GM19467 (cell line): ENCODE data around the gene TSHR.
"Not testable (repeated sequence)": the region's sequence is repeated elsewhere in the genome, so short reads cannot be mapped to it uniquely, and the experiment has no call there.

Experiments
- ATAC-seq: cut with Tn5 transposase; IDR thresholded peaks from one replicate; pipeline ENCODE4 v1.9.1; 2021; ENCODE audit warnings: mild to moderate bottlenecking, moderate library complexity; ENCODE audit not compliant: unreplicated experiment

TSHR gene

DNA sequence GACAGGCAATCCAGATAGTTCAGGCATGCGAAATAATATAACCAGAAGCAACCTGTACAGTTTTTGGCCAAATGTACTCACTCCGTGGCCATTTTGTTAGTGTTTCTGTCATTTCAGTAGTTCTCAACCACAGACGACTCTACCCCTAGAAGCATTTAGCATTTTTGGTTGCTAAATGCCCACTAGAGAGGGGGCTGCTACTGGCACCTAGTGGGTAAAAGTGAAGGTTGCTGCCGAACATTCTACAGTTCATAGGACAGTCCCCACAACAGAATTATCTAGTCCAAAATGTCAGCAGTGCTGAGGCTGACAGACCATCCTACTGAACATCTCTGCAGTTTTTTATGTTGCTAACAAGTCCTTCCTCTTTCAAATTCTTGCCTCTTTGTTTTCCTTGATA, 107.4 kb downstream of the TSHR start:
- no peak for ATAC-seq

DNA sequence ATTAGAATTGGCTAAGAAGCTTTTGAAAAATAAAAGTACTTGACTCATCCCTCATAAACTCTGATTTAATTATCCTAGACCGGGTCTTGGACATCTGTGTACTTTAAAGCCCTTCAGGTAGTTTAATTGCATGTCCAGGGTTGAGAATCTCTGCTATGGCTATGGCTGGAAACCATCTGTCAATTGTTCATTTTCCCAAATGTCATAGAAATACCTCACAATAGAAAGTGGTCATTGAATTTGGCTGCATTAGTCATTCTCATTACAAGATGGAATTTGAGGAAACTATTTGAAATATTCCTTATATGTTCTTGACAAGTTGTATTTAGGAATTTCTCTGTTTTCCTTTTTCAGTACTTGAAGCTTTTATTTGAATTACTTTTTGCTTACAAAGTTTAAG, 111.3 kb downstream of the TSHR start:
- no peak for ATAC-seq

DNA sequence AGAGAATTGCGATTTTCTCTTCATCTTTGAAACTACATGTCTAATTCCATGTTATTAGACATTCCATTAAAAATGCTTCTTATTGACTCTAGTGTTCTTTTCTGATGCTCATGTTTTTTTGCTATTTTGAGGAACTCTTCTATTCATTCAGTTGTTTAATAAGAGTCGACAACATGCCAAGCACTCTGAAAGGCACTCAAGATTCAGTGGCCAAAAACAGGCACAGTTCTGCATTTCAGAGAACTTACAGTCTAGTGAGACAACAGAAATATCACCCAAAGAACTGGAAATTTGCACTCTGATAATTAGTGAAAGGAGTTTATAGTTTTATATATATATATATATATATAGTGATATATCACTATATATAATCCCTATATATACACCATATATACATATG, 111.7 kb downstream of the TSHR start:
- ATAC-seq, result no peak

DNA sequence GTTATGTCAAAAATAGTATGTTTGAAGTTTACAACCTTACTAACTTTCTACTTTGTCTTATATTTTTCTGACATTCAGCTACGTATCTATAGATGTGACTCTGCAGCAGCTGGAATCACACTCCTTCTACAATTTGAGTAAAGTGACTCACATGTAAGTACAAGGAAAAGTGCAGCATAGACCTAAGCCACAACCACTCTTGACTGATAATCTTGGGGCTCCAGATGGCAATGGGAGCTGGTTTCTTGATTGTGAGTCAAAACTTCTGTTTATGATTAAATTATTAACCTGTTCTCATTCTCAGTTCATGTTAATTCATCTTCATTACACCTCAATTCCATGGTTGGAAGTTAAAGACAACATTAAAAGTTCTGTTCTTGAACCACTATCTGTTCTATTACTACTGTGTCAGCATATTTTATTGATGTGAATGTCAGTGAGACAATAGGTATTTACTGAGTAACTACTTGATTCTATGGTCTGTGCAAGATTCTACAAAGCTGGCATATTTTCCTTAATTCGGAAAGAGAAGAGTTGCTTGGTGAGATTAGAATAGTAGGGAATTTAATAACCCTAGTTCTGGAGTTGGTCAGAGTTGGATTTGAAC, 112.9 kb downstream of the TSHR start:
- no peak for ATAC-seq

DNA sequence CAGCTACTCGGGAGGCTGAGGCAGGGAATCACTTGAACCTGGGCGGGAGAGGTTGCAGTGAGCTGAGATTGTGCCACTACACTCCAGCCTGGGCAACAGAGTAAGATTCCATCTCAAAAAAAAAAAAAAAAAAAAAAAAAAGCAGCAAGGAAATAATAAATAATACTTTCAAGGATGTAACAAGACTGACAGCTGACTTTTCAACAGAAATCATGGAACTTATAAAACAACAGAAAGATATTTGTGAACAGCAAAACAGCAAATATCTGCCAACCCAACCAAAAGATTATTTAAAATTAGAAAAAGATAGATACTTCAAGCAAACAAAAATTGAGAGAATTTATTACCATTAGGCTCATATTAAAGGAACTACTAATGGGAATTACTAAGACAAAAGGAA, 115.1 kb downstream of the TSHR start:
- ATAC-seq, result no peak

DNA sequence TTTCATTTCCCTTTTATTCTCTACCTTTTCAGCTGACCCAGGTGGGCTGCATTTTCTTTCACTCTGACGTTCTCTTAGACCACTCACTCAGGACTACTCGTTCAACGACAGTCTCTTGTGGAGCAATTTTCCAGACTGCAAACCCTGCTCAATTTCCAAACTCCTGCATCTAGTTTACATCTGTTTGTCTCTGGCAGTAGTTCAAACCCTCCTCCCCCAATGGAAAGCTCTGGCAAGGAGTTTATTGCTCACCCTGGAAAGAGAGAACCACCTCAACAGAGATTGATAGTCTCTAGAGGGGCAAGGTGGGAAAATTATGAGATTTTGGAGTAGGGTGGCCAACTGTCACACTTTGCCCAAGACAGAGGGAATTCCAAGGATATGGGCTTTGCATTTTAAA, 130.2 kb downstream of the TSHR start:
- ATAC-seq, result no peak

DNA sequence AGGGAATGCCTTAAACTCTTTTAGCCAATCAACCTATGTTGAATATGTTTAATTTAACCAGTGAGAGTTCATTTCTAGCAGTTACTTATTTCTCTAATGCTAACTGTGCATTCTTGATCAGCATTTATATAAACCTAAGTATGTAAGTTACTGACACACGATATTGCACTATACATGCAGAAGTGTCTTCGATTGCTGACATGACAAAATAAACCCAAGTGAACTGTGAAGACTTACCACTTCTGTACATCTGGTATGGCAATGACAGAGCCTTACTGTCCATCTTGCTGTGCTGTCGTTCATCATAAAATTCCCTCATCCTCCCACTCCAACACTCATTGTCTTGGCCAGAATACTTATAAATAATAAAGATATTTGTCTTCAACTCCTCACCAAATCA, 131.8 kb downstream of the TSHR start:
- ATAC-seq, result no peak

DNA sequence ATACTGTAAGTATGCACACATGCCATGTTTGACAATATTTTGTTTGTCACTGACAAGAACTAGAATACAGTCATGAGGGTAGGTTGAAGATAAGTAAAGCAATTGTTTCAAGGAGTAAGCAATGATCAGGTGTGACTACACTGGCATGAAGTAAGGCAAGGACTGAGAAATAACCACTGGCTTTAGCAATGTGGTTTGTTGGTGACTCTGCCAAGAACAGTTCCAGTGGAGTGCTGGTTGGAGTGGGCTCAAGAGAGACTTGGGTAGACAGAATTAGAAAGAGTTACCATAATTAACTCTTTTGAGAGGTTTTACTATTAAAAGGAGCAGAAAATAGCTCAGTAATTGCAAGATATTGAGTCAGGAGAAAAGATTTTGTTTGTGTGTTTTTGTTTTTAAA, 135.7 kb downstream of the TSHR start:
- no peak for ATAC-seq

DNA sequence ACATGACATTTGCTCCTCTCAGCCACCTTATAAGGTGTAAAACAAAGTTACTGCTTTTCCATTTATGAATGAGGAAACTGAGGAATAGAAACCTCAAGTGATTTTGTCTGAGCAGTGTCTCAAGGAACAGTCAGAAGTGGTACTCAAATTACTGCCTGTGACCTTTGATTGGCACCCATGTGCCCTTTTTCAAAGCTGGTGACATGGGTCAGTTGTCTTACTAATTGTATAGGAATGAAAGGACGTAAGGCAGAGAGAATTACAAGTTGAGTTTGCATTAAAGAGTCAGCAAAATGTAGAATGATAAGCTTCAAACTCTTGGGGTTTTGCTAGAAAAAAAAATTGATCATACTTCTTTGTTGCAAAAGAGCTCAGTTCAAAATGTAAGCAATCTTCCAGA, 136.2 kb downstream of the TSHR start:
- ATAC-seq, result no peak

DNA sequence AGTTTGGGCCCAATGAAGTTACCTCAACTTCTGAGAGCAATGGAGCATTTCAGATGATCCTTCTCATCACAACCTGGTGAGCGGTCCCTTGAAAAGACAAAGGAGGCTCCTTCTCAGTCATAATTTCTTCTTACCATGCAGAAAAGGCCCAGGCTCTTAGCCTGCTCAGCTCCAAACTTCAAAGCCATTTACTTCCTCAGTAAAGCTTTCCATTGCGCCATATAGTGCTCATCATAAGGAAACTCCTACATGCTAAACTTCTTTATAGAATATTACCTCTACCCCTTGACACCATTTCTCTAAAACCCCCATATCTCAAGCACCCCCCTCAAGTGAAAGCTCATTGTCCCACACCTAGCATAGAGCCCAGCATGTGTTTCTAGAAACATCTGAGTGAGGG, 138.2 kb downstream of the TSHR start:
- ATAC-seq, result no peak

DNA sequence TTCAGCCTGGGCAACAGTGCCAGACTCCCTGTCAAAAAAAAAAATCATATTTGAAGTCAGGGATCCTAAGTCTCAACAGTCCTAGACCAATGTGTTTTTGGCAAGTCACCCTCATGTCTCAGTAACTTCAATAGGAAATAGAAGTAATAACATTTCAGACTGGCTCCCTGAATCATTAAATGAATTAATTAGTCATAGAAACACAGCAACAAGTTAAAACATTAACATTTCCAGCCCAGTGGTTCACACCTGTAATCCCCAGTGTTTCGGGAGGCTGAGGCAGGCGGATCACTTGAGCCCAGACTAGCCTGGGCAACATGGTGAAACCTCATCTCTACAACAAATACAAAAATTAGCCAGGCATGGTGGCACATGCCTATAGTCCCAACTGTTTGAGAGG, 140.1 kb downstream of the TSHR start:
- no peak for ATAC-seq

DNA sequence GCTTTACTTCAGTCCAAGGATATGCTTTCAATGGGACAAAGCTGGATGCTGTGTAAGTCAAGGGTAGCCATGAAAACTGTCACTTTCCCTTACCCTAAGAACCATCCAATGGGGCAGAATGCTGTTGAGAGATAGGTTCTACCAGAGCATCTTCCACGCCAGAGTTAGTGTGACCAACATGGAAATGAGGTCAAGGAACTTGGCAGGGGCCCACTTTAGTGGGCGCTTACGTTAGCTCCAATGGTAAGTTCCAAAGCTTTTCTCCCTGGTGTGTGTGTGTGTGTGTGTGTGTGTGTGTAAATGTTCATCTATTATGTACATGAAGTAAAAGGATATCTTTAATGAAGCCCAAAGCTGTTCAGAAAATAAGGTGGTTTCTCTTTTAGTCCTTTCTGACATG, 141.2 kb downstream of the TSHR start:
- ATAC-seq, result no peak

DNA sequence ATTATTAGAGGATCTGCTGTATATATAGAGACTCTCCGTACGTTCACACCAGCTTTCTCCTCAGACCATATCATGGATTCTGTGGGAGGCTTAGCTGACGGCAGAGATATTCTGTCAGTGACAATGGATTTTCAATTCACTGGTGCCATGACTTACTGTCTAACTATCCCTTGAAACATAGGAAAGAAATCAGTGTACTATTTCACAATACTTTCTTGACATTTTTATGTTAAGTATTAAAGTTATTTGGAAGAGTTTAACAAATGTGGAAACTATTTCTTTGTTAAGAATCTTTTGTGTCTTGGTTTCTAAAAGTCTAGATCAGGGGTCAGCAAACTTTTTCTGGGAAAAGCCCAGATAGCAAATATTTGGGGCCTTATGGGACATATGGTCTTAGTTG, 146.8 kb downstream of the TSHR start:
- no peak for ATAC-seq

DNA sequence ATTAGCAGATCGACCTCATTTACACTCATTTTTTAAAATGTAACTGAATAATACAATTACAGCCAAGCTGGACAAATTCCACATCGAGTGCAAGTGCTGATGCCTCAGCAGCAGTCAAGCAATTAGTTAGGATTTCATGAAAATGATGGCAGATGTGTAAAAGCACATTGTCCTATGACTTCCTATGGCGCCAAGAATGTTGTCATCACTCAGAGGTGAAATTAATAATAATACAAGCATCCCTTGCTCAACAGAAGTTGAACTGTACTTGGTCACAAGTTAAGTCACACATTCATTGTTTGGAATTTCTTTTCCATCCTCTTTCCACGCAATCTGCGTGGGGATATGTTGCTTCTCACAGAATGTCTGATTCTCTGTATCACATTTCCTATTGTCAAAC, 148.0 kb downstream of the TSHR start:
- ATAC-seq, result no peak

DNA sequence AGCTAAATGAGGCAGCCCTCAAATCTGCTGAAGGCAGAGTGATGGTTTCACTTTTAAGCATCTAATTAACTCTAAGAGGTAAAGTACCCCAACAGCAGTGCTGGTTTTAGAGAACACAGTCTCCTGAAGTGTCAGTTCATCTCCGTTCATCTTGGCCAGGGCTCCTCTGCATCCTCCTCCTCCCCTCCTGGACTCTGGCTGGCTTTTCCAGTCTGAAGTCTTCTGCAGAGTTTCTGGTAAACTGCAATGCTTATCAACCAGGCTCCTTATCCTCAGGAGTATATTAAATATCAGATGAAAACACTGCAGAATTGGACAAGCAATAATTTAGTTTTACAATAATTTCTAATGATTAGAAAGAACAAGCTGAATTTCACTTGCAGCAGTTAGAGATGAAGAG, 150.0 kb downstream of the TSHR start:
- no peak for ATAC-seq

DNA sequence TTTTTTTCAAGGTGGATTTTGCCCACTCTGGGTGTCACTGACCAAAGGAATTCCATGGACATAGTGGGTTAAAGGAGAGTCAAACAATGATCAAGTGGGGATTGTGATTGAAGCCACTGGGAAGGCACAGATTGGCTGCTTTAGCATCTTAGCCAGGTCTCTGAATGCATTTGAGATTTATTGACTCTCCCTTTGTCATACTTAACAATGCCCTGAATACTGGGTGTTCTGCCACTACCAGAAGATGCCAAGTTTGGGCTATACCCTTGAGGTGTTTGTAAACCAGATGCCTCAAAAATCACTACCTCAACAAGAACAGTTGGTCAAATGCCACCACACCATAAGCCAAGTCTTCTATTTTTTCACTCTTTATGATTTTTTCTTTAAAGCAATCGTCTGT, 150.5 kb downstream of the TSHR start:
- ATAC-seq, result no peak

DNA sequence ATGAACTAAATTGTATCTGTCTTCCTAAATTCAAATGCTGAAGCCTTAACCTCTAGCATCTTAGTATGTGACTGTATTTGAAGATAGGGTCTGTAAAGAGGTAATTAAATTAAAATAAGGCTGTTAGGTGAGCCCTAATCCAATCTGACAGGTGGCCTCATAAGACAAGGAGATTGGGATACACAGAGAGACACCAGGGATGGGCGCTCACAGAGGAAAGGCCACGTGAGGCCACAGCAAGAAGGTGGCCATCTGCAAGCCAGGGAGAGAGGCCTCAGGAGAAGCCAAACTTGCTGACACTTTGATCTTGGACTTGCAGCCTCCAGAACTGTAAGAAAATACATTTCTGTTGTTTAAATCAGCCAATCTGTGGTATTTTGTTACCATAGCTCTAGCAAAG, 154.8 kb downstream of the TSHR start:
- ATAC-seq, result no peak

DNA sequence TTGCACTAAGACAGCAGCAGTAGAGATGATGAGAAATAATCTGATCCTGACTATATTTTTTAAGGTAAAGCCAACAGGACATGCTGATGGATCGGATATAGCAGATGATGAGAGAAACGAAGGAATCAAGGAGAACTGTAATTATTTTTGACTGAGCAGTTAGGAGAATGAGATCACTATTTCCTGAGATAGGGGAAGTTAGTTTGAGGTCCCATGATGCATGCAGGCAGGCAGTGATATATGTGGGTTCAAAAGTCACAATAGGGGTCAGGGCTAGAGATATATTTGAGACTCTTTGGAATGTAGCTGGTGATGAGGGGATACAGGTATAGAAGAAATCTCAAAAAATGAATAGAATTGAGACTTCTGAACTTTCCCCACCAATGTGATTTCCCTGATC, 157.8 kb downstream of the TSHR start:
- no peak for ATAC-seq

DNA sequence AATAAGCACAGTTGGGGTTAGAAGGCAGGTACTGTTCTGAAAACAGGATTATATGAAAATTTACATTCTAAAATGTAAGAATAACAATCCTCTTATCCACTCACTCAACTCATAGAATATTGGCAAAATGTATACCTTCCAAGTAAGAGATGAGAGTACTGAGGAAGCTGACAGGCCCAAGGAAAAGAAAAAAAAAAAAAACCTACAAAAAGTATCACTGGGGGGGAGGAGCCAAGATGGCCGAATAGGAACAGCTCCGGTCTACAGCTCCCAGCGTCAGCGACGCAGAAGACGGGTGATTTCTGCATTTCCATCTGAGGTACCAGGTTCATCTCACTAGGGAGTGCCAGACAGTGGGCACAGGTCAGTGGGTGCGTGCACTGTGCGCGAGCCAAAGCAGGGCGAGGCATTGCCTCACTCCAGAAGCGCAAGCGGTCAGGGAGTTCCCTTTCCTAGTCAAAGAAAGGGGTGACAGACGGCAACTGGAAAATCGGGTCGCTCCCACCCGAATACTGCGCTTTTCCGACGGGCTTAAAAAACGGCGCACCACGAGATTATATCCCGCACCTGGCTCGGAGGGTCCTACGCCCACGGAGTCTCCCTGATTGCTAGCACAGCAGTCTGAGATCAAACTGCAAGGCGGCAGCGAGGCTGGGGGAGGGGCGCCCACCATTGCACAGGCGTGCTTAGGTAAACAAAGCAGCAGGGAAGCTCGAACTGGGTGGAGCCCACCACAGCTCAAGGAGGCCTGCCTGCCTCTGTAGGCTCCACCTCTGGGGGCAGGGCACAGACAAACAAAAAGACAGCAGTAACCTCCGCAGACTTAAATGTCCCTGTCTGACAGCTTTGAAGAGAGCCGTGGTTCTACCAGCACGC, 158.8 kb downstream of the TSHR start:
- not testable (repeated sequence) for ATAC-seq

DNA sequence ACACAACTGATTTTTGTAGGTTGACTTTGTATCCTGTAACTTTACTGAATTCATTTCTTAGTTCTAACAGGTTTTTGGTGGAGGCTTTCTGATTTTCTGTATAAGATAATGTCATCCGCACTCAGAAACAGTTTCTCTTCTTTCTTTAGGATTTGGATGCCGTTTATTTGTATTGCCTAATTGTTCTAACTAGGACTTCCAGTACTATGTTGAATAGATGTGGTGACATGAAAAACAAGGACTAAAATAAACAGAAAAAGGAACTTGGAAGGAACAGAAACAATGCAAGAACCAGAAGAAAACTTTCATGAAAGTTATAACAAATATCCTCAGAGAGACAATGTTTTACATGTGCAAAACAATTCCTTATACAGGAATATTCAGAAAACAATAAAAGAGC, 165.1 kb downstream of the TSHR start:
- ATAC-seq, result no peak

DNA sequence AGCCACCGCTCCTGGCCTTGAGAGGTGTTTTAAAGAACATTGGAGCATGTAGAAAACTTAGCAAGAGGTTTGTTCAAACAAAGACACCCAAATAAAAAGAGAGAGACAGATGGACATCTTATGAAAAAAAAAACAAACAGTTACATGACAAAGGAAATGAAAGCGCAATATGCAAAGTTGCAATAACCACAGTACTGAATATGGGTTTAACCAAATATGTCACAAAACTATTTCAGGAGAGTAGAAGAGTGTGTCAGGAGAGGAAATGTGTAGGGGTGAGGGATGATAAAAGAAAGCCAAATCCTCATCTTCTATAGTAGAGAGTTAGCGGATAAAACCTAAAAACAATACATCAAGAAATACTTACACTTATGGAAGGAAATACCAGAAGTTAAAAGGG, 166.9 kb downstream of the TSHR start:
- peak; percentile 98 for ATAC-seq

DNA sequence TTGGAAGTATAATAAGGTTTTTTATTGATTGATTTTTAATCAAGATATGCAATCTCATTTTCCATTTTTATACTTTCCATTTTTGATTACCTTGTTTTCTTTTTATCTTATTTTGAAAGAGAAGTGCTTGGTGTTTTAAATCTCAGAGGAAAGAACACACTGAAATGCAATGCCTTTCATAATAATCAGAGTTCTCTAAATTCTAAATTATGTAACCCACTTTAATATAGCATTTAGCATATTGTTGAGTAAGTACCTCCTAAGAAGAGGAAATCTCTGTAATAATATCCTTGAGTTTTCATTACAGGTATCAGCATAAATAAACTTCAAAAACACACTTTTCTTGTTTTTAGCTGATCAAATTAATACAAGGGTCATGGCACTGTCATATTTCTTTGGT, 168.4 kb downstream of the TSHR start:
- no peak for ATAC-seq

DNA sequence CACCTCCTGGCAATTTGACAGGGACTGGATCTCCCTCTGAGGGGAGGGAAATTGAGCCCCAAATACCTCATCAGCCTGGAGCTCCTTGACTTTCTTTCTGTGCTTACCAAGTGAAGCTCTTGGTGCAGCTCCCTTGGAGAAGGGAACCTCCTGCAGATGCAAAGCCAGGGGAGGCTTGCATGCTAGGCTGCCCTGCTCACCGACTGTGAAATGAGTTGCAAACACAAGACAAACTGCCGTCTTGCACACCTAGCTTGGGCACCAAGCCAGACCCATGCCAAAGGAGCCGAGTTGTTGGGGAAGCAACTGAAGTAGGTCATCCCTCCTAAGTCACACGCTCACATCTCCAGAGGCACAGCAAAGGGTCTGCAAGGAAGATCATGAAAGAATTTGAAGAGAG, 170.1 kb downstream of the TSHR start:
- no peak for ATAC-seq
